ENCODE measurements around the gene TP53.

Gene TP53

DNA sequence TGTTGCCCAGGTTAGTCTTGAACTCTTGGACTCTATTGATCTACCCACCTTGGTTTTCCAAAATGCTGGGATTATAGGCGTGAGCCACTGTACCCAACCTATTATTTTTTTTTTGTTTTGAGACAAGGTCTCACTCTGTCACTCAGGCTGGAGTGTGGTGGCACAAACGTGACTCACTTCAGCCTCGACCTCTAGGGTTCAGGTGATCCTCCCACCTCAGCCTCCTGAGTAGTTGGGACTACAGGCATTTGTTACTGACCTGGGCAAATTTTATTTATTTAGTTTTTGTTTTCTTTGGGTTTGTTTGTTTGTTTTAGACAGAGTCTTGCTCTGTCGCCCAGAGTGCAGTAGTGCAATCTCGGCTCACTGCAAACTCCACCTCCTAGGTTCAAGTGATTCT, 63.6 kb downstream of the TP53 start (continued):
- TF ChIP-seq, protein P1, sequence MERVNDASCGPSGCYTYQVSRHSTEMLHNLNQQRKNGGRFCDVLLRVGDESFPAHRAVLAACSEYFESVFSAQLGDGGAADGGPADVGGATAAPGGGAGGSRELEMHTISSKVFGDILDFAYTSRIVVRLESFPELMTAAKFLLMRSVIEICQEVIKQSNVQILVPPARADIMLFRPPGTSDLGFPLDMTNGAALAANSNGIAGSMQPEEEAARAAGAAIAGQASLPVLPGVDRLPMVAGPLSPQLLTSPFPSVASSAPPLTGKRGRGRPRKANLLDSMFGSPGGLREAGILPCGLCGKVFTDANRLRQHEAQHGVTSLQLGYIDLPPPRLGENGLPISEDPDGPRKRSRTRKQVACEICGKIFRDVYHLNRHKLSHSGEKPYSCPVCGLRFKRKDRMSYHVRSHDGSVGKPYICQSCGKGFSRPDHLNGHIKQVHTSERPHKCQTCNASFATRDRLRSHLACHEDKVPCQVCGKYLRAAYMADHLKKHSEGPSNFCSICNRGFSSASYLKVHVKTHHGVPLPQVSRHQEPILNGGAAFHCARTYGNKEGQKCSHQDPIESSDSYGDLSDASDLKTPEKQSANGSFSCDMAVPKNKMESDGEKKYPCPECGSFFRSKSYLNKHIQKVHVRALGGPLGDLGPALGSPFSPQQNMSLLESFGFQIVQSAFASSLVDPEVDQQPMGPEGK (tag by site-specific recombination; IDR thresholded peaks at IDR 0.05), result no peak
- TF ChIP-seq, protein P2, sequence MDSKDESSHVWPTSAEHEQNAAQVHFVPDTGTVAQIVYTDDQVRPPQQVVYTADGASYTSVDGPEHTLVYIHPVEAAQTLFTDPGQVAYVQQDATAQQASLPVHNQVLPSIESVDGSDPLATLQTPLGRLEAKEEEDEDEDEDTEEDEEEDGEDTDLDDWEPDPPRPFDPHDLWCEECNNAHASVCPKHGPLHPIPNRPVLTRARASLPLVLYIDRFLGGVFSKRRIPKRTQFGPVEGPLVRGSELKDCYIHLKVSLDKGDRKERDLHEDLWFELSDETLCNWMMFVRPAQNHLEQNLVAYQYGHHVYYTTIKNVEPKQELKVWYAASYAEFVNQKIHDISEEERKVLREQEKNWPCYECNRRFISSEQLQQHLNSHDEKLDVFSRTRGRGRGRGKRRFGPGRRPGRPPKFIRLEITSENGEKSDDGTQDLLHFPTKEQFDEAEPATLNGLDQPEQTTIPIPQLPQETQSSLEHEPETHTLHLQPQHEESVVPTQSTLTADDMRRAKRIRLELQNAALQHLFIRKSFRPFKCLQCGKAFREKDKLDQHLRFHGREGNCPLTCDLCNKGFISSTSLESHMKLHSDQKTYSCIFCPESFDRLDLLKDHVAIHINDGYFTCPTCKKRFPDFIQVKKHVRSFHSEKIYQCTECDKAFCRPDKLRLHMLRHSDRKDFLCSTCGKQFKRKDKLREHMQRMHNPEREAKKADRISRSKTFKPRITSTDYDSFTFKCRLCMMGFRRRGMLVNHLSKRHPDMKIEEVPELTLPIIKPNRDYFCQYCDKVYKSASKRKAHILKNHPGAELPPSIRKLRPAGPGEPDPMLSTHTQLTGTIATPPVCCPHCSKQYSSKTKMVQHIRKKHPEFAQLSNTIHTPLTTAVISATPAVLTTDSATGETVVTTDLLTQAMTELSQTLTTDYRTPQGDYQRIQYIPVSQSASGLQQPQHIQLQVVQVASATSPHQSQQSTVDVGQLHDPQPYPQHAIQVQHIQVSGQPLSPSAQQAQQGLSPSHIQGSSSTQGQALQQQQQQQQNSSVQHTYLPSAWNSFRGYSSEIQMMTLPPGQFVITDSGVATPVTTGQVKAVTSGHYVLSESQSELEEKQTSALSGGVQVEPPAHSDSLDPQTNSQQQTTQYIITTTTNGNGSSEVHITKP (tag by site-specific recombination; IDR thresholded peaks at IDR 0.05), result no peak
- TF ChIP-seq OSR2 (tag by site-specific recombination; IDR thresholded peaks at IDR 0.05), result no peak

DNA sequence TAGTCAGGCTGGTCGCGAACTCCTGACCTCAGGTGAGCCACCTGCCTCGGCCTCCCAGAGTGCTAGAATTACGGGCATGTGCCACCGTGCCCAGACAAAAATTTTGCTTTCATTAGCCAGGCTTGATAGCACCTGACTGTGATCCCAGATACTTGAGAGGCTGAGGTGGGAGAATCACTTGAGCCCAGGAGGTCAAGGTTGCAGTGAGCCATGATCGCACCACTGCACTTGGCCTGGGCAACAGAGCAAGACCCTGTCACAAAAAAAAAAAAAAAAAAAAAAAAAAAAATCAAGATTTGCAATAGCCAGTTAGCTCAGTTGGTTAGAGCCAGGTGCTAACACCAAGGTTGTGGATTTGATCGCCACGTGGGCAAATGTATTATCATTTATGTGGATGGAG, 66.5 kb downstream of the TP53 start:
- Histone ChIP-seq H3K4me1 (ENCODE audit: control insufficient read depth, insufficient read depth, low read length) (no peaks in the 10 kb centered on the region), H3K4me3 (ENCODE audit: low read depth, low read length) (no peak overlapping the region), H3K27ac (ENCODE audit: extremely low read depth, low read depth, low read length) (no peak overlapping the region), H3K9me3 (ENCODE audit: control insufficient read depth, insufficient read depth, low read depth, low read length) (no peaks in the 10 kb centered on the region), H3K36me3 (ENCODE audit: control insufficient read depth in 2 of 2, insufficient read depth in 1 of 2, low read length in 2 of 2) (peaks cover 0 to 1% of the 10 kb centered on the region in 2 experiments; a peak in 2 of 3 replicates)
- ChIA-PET POLR2A (no interaction called here), CTCF (interaction anchor here (0.5 to 4.6 kb wide), 3 partner anchors 12 to 454 kb away, joined by 3 to 26 read pairs (median 8); partner anchors contain the start of genes TP53 and WRAP53)
- peak; percentile 75; the same call in 1 of the 2 replicates for TF ChIP-seq ZNF121 (tag by site-specific recombination; IDR thresholded peaks at IDR 0.05)
- TF ChIP-seq SALL2 (tag by site-specific recombination; IDR thresholded peaks at IDR 0.05; ENCODE audit: borderline replicate concordance), result no peak

GRCh38 chr17:7618608-7619007, 68.7 kb downstream of the TP53 start:
- H3K36me3 ChIP-seq (ENCODE audit: control insufficient read depth in 2 of 2, insufficient read depth in 1 of 2, low read length in 2 of 2), result no peaks in the 10 kb centered on the region
- no peak overlapping the region for H3K27ac ChIP-seq (ENCODE audit: extremely low read depth, low read depth, low read length)
- H3K4me1 ChIP-seq (ENCODE audit: control insufficient read depth, insufficient read depth, low read length), result no peaks in the 10 kb centered on the region
- no peak overlapping the region for H3K4me3 ChIP-seq (ENCODE audit: low read depth, low read length)
- ChIA-PET CTCF (interaction anchor here (0.8 to 4.6 kb wide), 3 partner anchors 8 to 15 kb away, joined by 4 to 26 read pairs (median 7); partner anchors contain the start of gene SHBG), POLR2A (interaction anchor here (0.7 to 6.9 kb wide), 3 partner anchors 8 to 765 kb away, joined by 3 to 52 read pairs (median 5); partner anchors contain the start of genes MPDU1 and SAT2)
- H3K9me3 ChIP-seq (ENCODE audit: control insufficient read depth, insufficient read depth, low read depth, low read length), result no peaks in the 10 kb centered on the region
- TF ChIP-seq ZIC2 (tag by site-specific recombination; IDR thresholded peaks at IDR 0.05) (no peak), MEIS1 (CRISPR knock-in tag; IDR thresholded peaks at IDR 0.05; ENCODE audit: borderline replicate concordance) (no peak), GLIS2 (tag by site-specific recombination; IDR thresholded peaks at IDR 0.05) (no peak), BCL11B (tag by site-specific recombination; IDR thresholded peaks at IDR 0.05; ENCODE audit: low read depth) (no peak), SALL2 (tag by site-specific recombination; IDR thresholded peaks at IDR 0.05; ENCODE audit: borderline replicate concordance) (no peak), ZXDB (tag by site-specific recombination; IDR thresholded peaks at IDR 0.05) (no peak), SCRT2 (tag by site-specific recombination; IDR thresholded peaks at IDR 0.05) (no peak)
- TF ChIP-seq, protein P3, sequence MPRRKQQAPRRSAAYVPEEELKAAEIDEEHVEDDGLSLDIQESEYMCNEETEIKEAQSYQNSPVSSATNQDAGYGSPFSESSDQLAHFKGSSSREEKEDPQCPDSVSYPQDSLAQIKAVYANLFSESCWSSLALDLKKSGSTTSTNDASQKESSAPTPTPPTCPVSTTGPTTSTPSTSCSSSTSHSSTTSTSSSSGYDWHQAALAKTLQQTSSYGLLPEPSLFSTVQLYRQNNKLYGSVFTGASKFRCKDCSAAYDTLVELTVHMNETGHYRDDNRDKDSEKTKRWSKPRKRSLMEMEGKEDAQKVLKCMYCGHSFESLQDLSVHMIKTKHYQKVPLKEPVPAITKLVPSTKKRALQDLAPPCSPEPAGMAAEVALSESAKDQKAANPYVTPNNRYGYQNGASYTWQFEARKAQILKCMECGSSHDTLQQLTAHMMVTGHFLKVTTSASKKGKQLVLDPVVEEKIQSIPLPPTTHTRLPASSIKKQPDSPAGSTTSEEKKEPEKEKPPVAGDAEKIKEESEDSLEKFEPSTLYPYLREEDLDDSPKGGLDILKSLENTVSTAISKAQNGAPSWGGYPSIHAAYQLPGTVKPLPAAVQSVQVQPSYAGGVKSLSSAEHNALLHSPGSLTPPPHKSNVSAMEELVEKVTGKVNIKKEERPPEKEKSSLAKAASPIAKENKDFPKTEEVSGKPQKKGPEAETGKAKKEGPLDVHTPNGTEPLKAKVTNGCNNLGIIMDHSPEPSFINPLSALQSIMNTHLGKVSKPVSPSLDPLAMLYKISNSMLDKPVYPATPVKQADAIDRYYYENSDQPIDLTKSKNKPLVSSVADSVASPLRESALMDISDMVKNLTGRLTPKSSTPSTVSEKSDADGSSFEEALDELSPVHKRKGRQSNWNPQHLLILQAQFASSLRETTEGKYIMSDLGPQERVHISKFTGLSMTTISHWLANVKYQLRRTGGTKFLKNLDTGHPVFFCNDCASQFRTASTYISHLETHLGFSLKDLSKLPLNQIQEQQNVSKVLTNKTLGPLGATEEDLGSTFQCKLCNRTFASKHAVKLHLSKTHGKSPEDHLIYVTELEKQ (tag by site-specific recombination; IDR thresholded peaks at IDR 0.05; ENCODE audit: borderline replicate concordance), result no peak
- TF ChIP-seq, protein P4, sequence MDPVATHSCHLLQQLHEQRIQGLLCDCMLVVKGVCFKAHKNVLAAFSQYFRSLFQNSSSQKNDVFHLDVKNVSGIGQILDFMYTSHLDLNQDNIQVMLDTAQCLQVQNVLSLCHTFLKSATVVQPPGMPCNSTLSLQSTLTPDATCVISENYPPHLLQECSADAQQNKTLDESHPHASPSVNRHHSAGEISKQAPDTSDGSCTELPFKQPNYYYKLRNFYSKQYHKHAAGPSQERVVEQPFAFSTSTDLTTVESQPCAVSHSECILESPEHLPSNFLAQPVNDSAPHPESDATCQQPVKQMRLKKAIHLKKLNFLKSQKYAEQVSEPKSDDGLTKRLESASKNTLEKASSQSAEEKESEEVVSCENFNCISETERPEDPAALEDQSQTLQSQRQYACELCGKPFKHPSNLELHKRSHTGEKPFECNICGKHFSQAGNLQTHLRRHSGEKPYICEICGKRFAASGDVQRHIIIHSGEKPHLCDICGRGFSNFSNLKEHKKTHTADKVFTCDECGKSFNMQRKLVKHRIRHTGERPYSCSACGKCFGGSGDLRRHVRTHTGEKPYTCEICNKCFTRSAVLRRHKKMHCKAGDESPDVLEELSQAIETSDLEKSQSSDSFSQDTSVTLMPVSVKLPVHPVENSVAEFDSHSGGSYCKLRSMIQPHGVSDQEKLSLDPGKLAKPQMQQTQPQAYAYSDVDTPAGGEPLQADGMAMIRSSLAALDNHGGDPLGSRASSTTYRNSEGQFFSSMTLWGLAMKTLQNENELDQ (tag by site-specific recombination; IDR thresholded peaks at IDR 0.05; ENCODE audit: low read depth), result no peak
- TF ChIP-seq, protein P5, sequence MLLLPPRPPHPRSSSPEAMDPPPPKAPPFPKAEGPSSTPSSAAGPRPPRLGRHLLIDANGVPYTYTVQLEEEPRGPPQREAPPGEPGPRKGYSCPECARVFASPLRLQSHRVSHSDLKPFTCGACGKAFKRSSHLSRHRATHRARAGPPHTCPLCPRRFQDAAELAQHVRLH (tag by site-specific recombination; IDR thresholded peaks at IDR 0.05), result no peak
- TF ChIP-seq, protein P6, sequence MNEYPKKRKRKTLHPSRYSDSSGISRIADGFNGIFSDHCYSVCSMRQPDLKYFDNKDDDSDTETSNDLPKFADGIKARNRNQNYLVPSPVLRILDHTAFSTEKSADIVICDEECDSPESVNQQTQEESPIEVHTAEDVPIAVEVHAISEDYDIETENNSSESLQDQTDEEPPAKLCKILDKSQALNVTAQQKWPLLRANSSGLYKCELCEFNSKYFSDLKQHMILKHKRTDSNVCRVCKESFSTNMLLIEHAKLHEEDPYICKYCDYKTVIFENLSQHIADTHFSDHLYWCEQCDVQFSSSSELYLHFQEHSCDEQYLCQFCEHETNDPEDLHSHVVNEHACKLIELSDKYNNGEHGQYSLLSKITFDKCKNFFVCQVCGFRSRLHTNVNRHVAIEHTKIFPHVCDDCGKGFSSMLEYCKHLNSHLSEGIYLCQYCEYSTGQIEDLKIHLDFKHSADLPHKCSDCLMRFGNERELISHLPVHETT (tag by site-specific recombination; IDR thresholded peaks at IDR 0.05), result no peak
- TF ChIP-seq, protein P7, sequence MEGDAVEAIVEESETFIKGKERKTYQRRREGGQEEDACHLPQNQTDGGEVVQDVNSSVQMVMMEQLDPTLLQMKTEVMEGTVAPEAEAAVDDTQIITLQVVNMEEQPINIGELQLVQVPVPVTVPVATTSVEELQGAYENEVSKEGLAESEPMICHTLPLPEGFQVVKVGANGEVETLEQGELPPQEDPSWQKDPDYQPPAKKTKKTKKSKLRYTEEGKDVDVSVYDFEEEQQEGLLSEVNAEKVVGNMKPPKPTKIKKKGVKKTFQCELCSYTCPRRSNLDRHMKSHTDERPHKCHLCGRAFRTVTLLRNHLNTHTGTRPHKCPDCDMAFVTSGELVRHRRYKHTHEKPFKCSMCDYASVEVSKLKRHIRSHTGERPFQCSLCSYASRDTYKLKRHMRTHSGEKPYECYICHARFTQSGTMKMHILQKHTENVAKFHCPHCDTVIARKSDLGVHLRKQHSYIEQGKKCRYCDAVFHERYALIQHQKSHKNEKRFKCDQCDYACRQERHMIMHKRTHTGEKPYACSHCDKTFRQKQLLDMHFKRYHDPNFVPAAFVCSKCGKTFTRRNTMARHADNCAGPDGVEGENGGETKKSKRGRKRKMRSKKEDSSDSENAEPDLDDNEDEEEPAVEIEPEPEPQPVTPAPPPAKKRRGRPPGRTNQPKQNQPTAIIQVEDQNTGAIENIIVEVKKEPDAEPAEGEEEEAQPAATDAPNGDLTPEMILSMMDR (tag by site-specific recombination; IDR thresholded peaks at IDR 0.05), result no peak
